HEK293 (cell line): ENCODE measurements around the gene SCGB3A1.

Experiments
- CTCF ChIA-PET: fragments of 350-600 bp; formaldehyde crosslinking; extraction: SDS; loops from one replicate; lab custom pipeline; 2021; ENCODE audit warnings: antibody characterized with exemption; lab: Yijun Ruan, JAX
- POLR2A ChIA-PET: fragments of 300-600 bp; formaldehyde crosslinking; extraction: SDS; loops from one replicate; lab custom pipeline; 2020; ENCODE audit warnings: antibody characterized with exemption, inconsistent platforms; lab: Yijun Ruan, JAX
- H3K27ac ChIP-seq: fragments of 200-500 bp; sonication (Bioruptor generic); 2 replicates; pipeline ENCODE4 v1.5.1; 2014; ENCODE audit warnings: low read depth, low read length, control low read depth, inconsistent platforms; ENCODE audit errors: extremely low read depth
- H3K36me3 ChIP-seq, 2 experiments: fragments of 200-500 bp in 1 of 2; sonication (Bioruptor generic) in 1 of 2; 1 replicate in 1 of 2; 2 replicates in 1 of 2; pipeline ENCODE4 v1.5.1; 2014 to 2017; ENCODE audit warnings: inconsistent platforms in 2 of 2, low read length in 2 of 2; ENCODE audit not compliant: control insufficient read depth in 2 of 2, insufficient read depth in 1 of 2
- H3K4me1 ChIP-seq: fragments of 200-500 bp; sonication (Bioruptor generic); 2 replicates; pipeline ENCODE4 v1.5.1; 2014; ENCODE audit warnings: mild to moderate bottlenecking, low read length, inconsistent platforms; ENCODE audit not compliant: control insufficient read depth, insufficient read depth
- H3K4me3 ChIP-seq: 2 replicates; pipeline ENCODE4 v1.5.1; 2011; ENCODE audit warnings: low read depth, mild to moderate bottlenecking, control low read depth, low read length, moderate library complexity
- H3K9me3 ChIP-seq: fragments of 200-500 bp; sonication (Bioruptor generic); 2 replicates; pipeline ENCODE4 v1.5.1; 2014; ENCODE audit warnings: low read depth, low read length, inconsistent platforms; ENCODE audit not compliant: control insufficient read depth, insufficient read depth
- GLI4 ChIP-seq: fragments of 450-650 bp; formaldehyde crosslinking; IDR thresholded peaks from 2 replicates; pipeline ENCODE4 v1.5.1; 2016; ENCODE audit warnings: missing biosample characterization, missing genetic modification characterization
- GLIS1 ChIP-seq: fragments of 450-650 bp; formaldehyde crosslinking; IDR thresholded peaks from 2 replicates; pipeline ENCODE4 v1.5.1; 2016; ENCODE audit warnings: missing biosample characterization, missing genetic modification characterization
- KLF1 ChIP-seq: fragments of 450-650 bp; formaldehyde crosslinking; IDR thresholded peaks from 2 replicates; pipeline ENCODE4 v1.5.1; 2016; ENCODE audit warnings: missing biosample characterization, missing genetic modification characterization
- MZF1 ChIP-seq: fragments of 450-650 bp; formaldehyde crosslinking; IDR thresholded peaks from 2 replicates; pipeline ENCODE4 v1.5.1; 2017; ENCODE audit warnings: missing biosample characterization, missing genetic modification characterization, borderline replicate concordance
- REST ChIP-seq: fragments of 450-650 bp; formaldehyde crosslinking; IDR thresholded peaks from 2 replicates; pipeline ENCODE4 v1.5.1; 2016; ENCODE audit warnings: missing biosample characterization, missing genetic modification characterization
- SETDB1 ChIP-seq: IDR thresholded peaks from one replicate; pipeline ENCODE4 v1.6.1; 2017; ENCODE audit warnings: mild to moderate bottlenecking, low read length, moderate library complexity, mixed read lengths; ENCODE audit not compliant: insufficient read length
- SP2 ChIP-seq: fragments of 450-650 bp; formaldehyde crosslinking; IDR thresholded peaks from 2 replicates; pipeline ENCODE4 v1.5.1; 2016; ENCODE audit warnings: missing biosample characterization, missing genetic modification characterization
- SP3 ChIP-seq: fragments of 450-650 bp; formaldehyde crosslinking; IDR thresholded peaks from 2 replicates; pipeline ENCODE4 v1.5.1; 2016; ENCODE audit warnings: missing biosample characterization, missing genetic modification characterization
- WT1 ChIP-seq: fragments of 450-650 bp; formaldehyde crosslinking; IDR thresholded peaks from 2 replicates; pipeline ENCODE4 v1.5.1; 2016; ENCODE audit warnings: missing biosample characterization, missing genetic modification characterization
- YY1 ChIP-seq: fragments of 450-650 bp; formaldehyde crosslinking; IDR thresholded peaks from 2 replicates; pipeline ENCODE4 v1.5.1; 2018; ENCODE audit warnings: missing biosample characterization, missing genetic modification characterization
- ZBTB44 ChIP-seq: fragments of 450-650 bp; IDR thresholded peaks from 2 replicates; pipeline ENCODE4 v1.5.1; 2018; ENCODE audit warnings: missing biosample characterization, mild to moderate bottlenecking, missing genetic modification characterization
- ZFP41 ChIP-seq: fragments of 450-650 bp; formaldehyde crosslinking; IDR thresholded peaks from 2 replicates; pipeline ENCODE4 v1.5.1; 2016; ENCODE audit warnings: missing biosample characterization, missing genetic modification characterization, borderline replicate concordance
- ZNF133 ChIP-seq: fragments of 450-650 bp; formaldehyde crosslinking; IDR thresholded peaks from 2 replicates; pipeline ENCODE4 v1.5.1; 2016; ENCODE audit warnings: missing biosample characterization, missing genetic modification characterization
- ZNF202 ChIP-seq: fragments of 450-650 bp; formaldehyde crosslinking; IDR thresholded peaks from 2 replicates; pipeline ENCODE4 v1.5.1; 2016; ENCODE audit warnings: missing biosample characterization, missing genetic modification characterization, borderline replicate concordance
- ZNF335 ChIP-seq: fragments of 450-650 bp; formaldehyde crosslinking; conservative IDR thresholded peaks from 2 replicates; pipeline ENCODE4 v1.5.1; 2016; ENCODE audit warnings: missing biosample characterization, missing genetic modification characterization
- ZNF362 ChIP-seq: fragments of 450-650 bp; formaldehyde crosslinking; IDR thresholded peaks from 2 replicates; pipeline ENCODE4 v1.5.1; 2016; ENCODE audit warnings: missing biosample characterization, missing genetic modification characterization
- ZNF398 ChIP-seq: fragments of 450-650 bp; formaldehyde crosslinking; IDR thresholded peaks from 2 replicates; pipeline ENCODE4 v1.5.1; 2017; ENCODE audit warnings: missing biosample characterization, missing genetic modification characterization
- ZNF473 ChIP-seq: fragments of 450-650 bp; formaldehyde crosslinking; IDR thresholded peaks from 2 replicates; pipeline ENCODE4 v1.5.1; 2017; ENCODE audit warnings: missing biosample characterization, missing genetic modification characterization
- ZNF544 ChIP-seq: fragments of 450-650 bp; formaldehyde crosslinking; IDR thresholded peaks from 2 replicates; pipeline ENCODE4 v1.5.0; 2017; ENCODE audit warnings: missing biosample characterization, missing genetic modification characterization
- ZNF558 ChIP-seq: fragments of 450-650 bp; formaldehyde crosslinking; IDR thresholded peaks from 2 replicates; pipeline ENCODE4 v1.5.1; 2016; ENCODE audit warnings: missing biosample characterization, missing genetic modification characterization
- ZNF585B ChIP-seq: fragments of 450-650 bp; formaldehyde crosslinking; IDR thresholded peaks from 2 replicates; pipeline ENCODE4 v1.5.1; 2016; ENCODE audit warnings: missing biosample characterization, missing genetic modification characterization
- ZNF639 ChIP-seq: fragments of 450-650 bp; formaldehyde crosslinking; IDR thresholded peaks from 2 replicates; pipeline ENCODE4 v1.5.1; 2016; ENCODE audit warnings: missing biosample characterization, missing genetic modification characterization
- ZNF768 ChIP-seq: fragments of 450-650 bp; formaldehyde crosslinking; IDR thresholded peaks from 2 replicates; pipeline ENCODE4 v1.5.1; 2018; ENCODE audit warnings: missing biosample characterization, mild to moderate bottlenecking, missing genetic modification characterization
- ZNF830 ChIP-seq: fragments of 450-650 bp; IDR thresholded peaks from 2 replicates; pipeline ENCODE4 v1.5.0; 2018; ENCODE audit warnings: missing biosample characterization, missing genetic modification characterization, low read depth, mild to moderate bottlenecking, moderate library complexity

Gene SCGB3A1

GRCh38 chr5:180596115-180596667 is 4.9 kb upstream of the SCGB3A1 start:
- H3K4me1 ChIP-seq: no peaks in the 10 kb centered on the region
- H3K36me3 ChIP-seq: no peaks in the 10 kb centered on the region
- no peaks in the 10 kb centered on the region for H3K9me3 ChIP-seq
- POLR2A ChIA-PET: no interaction called here
- TF ChIP-seq ZNF202 (tag by site-specific recombination) (no peak), KLF1 (no peak), YY1 (tag by site-specific recombination) (no peak), ZNF335 (tag by site-specific recombination) (no peak), ZNF398 (tag by site-specific recombination) (no peak), REST (tag by site-specific recombination) (no peak), ZNF830 (tag by site-specific recombination) (no peak), SETDB1 (no peak)
- TF ChIP-seq, all 188 proteins: peak for 0
- H3K27ac ChIP-seq: no peak overlapping the region
- CTCF ChIA-PET: no interaction called here
- no peak overlapping the region for H3K4me3 ChIP-seq

- H3K9me3 ChIP-seq: no peaks in the 10 kb centered on the region
- CTCF ChIA-PET: no interaction called here
- POLR2A ChIA-PET: no interaction called here
- TF ChIP-seq ZNF362 (tag by site-specific recombination) (no peak), ZNF585B (no peak), ZNF768 (tag by site-specific recombination) (no peak), MZF1 (tag by site-specific recombination) (no peak), ZBTB44 (tag by site-specific recombination) (no peak), GLI4 (no peak), YY1 (tag by site-specific recombination) (no peak), SP2 (no peak), ZFP41 (no peak), SP3 (tag by site-specific recombination) (no peak), ZNF544 (no peak), ZNF133 (no peak), ZNF558 (tag by site-specific recombination) (no peak), ZNF639 (no peak), GLIS1 (tag by site-specific recombination) (no peak), WT1 (tag by site-specific recombination) (no peak), ZNF473 (no peak)
- no peak overlapping the region for H3K4me3 ChIP-seq
- no peaks in the 10 kb centered on the region for H3K36me3 ChIP-seq
- no peak overlapping the region for H3K27ac ChIP-seq
- no peaks in the 10 kb centered on the region for H3K4me1 ChIP-seq
Measured at GRCh38 chr5:180595381-180596114, 4.2 kb upstream of the SCGB3A1 start.
